HCT116 (cell line): ENCODE results near the gene CEP120.
"Not testable (repeated sequence)": the region's sequence is repeated elsewhere in the genome, so short reads cannot be mapped to it uniquely, and the experiment has no call there.

Source experiments
- CEBPB ChIP-seq: IDR thresholded peaks from 2 replicates; pipeline ENCODE4 v1.6.1; 2012; ENCODE audit warnings: low read depth
- CTCF ChIP-seq, 3 experiments: fragments of 200-600 bp in 1 of 3; sonication (generic) in 1 of 3; IDR thresholded peaks in 2 of 3; conservative IDR thresholded peaks in 1 of 3; 2 replicates each; pipeline ENCODE4 v1.5.1; 2012 to 2017; ENCODE audit warnings: low read depth in 2 of 3, low read length in 2 of 3, antibody characterized with exemption in 1 of 3, borderline replicate concordance in 1 of 3, control low read depth in 1 of 3, mild to moderate bottlenecking in 1 of 3, mixed read lengths in 1 of 3, mixed run types in 1 of 3, moderate library complexity in 1 of 3; ENCODE audit not compliant: insufficient read depth in 1 of 3
- EZH2 ChIP-seq: fragments of 200-600 bp; sonication (generic); IDR thresholded peaks from 2 replicates; pipeline ENCODE4 v1.6.1; 2017; ENCODE audit warnings: antibody characterized with exemption, mixed run types
- FOSL1 ChIP-seq: IDR thresholded peaks from 2 replicates; pipeline ENCODE4 v1.6.1; 2012; ENCODE audit warnings: low read depth
- MAX ChIP-seq: IDR thresholded peaks from 2 replicates; pipeline ENCODE4 v1.6.1; 2012
- POLR2AphosphoS5 ChIP-seq: IDR thresholded peaks from 2 replicates; pipeline ENCODE4 v1.6.1; 2011; ENCODE audit warnings: mild to moderate bottlenecking, low read depth, low read length, moderate library complexity
- ZFX ChIP-seq: fragments of 450-650 bp; IDR thresholded peaks from 2 replicates; pipeline ENCODE4 v1.6.1; 2017
- ZNF274 ChIP-seq: fragments of 200-500 bp; sonication (Bioruptor generic); IDR thresholded peaks from 2 replicates; pipeline ENCODE4 v1.6.1; 2014; ENCODE audit warnings: mild to moderate bottlenecking, low read depth, low read length, inconsistent platforms

GRCh38 chr5:123430441-123430840, 7.2 kb upstream of the CEP120 start:
- TF ChIP-seq CEBPB; MAX; CTCF (IDR thresholded peaks at IDR 0.05 in 2 of 3, conservative IDR thresholded peaks at IDR 0.05 in 1 of 3; ENCODE audit: borderline replicate concordance in 1 of 3, insufficient read depth in 1 of 3, low read depth in 2 of 3, low read length in 2 of 3); POLR2AphosphoS5; ZNF274; FOSL1; EZH2; ZFX: not testable (repeated sequence)
